Posterior cingulate gyrus (tissue), 11 donors: Measurements from ENCODE around the gene TUBB.

Source experiments
- DNase-seq, 10 donors: peaks; one replicate each; pipeline versions ENCODE4 v3.0.0 to v3.0.0-alpha.2; 2020 to 2021; ENCODE audit warnings: mixed read lengths in 3 of 10
- intact Hi-C: fragments of 100-400 bp; cut with DNase I; formaldehyde crosslinking; loops from one replicate; pipeline ENCODE4 v1.15.1; 2023

The TUBB gene

DNA sequence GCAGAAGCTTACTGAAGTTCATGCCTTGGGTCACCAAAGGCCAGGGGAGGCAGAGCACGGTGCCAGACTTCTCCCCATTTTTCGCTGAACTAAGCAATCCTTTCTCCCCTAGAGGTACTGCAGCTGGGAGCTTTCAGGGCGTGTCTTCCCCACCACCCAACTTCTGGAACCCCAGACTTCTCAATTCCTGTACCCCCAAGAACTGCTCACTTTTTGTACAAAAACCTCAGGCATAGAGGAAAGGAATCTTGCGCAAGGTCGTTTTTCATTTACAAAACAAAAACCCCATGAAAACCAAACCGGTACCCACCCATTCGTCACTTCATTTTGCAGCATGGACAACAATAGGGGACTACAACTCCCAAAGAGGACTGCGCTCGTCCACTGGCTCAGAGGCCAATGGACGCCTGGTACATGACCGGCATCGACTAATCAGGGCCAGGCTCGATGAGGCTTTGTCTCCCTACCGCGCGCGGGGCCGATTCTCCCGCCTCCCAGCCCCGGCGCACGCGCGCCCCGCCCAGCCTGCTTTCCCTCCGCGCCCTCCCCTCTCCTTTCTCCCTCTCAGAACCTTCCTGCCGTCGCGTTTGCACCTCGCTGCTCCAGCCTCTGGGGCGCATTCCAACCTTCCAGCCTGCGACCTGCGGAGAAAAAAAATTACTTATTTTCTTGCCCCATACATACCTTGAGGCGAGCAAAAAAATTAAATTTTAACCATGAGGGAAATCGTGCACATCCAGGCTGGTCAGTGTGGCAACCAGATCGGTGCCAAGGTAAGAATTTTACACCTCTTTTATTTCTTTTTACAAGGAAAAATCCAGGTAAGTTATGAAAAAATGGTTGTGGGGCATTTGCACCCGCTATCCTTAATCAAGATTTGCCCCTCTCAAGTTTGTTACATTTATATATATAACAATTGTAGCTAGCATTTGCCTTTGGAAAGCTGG lies at the start of gene TUBB:
Gene TUBB, plus strand, starts transcription at position 562 of the 947 bp plus-strand sequence. Its CDS starts 155 bp downstream, at position 717.
- DNase-seq: peak; percentile 95 to 99 (median 98)
- intact Hi-C loops: no loop called here

DNA sequence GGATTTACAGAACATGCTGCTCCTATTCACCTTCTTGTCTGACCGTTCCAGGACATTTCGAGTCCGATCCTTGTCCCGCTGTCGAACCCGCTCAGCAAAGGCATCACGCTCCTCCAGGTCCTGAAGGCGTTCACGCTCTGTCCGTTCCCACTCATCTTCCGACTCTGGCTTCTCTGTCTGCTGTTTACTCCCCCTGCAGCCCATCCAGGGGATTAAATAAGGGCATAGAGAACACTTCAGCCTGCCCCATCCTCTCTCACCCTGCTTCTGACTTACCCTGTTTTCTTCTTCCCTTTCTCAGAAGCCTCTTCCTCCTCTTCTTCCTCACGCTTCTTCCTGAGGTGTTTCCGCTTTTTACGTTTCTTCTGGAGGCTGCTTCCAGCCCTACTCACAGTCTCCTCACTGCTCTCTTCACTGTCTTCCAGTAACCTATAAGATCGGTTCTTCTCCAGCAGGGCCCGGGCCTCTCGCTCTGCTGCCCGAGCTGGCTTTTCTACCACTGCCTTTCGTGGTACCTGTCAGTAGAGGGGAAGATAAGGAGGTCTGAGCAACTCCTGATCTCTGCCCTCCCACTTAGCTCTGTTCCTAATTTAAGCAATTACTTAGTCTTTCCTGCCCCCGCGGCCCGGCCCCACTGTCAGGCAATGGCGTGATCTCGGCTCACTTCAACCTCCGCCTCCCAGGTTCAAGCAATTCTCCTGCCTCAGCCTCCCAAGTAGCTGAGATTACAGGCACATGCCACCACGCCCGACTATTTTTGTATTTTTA lies 49.2 kb upstream of the TUBB start:
- intact Hi-C loops: loop anchor here (10.0 kb wide), 1 partner anchor 214 kb away; the partner anchor contains the start of gene DDR1
- peak in 1 of 10 donors; percentile 50 for DNase-seq

DNA sequence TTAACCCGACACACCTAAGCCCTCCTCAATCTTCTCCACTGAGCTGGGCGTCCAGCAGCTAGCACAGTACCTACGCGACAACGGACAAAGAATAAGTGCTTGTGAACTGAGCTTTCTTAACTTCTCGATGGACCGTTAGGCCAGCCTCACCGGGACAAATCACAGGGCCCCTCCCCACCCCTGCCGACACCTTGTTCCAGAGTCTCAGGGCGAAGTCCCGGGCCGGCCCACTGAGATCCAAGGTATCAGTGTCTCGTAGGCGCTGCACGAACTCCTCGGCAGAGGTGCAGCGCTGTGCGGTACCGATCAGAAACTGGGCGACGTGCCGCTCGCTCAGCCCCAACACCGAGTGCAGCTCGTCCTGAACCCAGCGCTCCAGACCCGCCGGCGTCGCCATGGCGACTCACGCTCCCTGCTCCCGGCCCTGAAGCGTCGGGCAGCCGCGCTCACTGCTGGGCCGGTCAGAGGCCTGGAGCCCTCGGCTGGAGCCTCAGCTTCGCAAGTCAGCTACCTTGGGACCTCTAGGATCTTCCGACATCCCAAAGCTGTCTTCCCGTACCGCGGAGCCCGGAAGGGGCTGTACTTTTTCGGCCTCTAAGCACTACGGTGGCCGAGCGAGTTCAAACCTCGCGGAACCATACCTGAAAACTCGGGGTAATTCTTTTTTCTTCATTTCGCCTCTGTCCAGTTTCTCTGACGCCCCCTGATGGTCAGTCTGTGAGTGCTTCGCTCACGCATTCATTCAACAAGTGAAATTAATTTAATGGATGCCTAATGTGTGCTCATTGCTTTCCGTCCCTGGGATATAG lies 47.5 kb upstream of the TUBB start, which contains the start of gene DHX16:
Gene DHX16, minus strand, starts transcription at position 562 of the 809 bp plus-strand sequence. Its CDS starts 165 bp downstream, at position 397.
- peak; percentile 81 to 97 (median 88) for DNase-seq
- intact Hi-C loops: loop anchor here (10.0 kb wide), 1 partner anchor 212 kb away; the partner anchor contains the start of gene DDR1

DNA sequence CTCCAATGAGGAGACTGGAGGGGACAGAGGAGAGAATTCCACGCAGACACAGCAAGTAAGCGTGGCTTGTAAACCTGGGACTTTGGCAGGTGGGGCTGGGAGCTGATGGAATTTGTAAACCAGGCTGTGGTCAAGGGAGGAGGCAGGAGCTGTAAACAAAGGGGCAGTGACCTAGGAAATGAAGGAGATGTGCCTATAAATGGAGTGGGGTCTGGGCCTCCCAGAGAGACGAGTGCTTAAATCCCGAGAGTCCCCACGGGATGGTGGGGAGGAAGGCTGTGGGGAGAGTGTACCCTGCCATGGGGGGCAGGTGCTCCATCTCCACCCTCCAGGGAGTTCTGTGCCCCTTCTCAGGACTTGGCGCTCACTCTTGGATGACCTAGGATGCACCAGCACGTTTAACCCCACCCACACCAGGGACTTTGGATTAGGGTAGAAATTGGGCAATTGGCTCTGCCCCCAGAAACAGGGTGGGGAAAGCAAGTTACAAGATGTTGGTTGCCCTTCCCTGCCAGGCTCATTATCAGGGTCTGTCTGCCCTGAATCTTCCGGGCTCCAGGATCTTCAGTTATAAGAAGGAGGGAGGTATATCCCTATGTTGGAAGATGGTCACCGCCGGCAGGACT lies 43.4 kb upstream of the TUBB start:
- intact Hi-C loops: loop anchor here (10.0 kb wide), 1 partner anchor 208 kb away; the partner anchor contains the start of gene DDR1
- DNase-seq: peak in 1 of 10 donors; percentile 15

DNA sequence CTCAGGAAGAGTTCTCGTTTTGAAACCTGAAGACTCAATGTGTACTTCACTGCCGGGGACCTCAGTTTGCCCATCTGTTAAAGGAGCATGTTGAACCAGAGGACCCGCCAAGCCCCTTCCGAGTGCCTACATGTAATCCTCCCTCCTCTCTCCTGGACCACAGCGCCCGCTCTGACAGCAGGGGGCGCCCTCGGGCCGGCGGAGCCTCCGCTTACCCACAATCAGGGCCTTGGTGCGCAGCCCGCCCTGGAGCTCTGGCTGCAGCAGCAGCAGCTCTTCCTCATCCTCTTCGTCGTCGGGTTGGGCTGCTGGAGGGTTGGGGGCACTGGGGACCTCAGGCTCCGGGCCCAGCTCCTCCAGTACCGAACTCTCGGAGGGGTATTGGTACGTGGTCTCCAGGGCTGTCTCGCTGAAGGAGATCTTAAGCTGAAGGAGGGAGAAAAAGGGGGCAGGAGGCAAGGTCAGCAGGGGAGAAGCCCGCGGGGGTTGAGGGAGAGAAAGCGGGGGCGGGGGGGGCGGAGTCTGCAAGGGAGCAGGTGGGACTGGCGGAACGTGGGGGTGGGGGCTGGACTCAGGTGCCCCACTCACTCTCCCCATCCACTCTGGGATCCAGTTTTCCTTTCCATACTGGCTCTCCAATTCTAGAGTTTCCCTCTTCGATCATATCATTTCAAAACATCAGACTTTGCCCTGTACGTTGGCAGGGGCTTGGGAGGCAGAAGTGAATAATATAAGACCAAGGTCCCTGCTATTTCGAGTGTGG lies 41.0 kb upstream of the TUBB start:
- peak; percentile 75 to 98 (median 90) for DNase-seq
- intact Hi-C loops: loop anchor here (1.0 to 10.0 kb wide), 3 partner anchors 43 to 408 kb away; partner anchors contain the start of gene DDR1

DNA sequence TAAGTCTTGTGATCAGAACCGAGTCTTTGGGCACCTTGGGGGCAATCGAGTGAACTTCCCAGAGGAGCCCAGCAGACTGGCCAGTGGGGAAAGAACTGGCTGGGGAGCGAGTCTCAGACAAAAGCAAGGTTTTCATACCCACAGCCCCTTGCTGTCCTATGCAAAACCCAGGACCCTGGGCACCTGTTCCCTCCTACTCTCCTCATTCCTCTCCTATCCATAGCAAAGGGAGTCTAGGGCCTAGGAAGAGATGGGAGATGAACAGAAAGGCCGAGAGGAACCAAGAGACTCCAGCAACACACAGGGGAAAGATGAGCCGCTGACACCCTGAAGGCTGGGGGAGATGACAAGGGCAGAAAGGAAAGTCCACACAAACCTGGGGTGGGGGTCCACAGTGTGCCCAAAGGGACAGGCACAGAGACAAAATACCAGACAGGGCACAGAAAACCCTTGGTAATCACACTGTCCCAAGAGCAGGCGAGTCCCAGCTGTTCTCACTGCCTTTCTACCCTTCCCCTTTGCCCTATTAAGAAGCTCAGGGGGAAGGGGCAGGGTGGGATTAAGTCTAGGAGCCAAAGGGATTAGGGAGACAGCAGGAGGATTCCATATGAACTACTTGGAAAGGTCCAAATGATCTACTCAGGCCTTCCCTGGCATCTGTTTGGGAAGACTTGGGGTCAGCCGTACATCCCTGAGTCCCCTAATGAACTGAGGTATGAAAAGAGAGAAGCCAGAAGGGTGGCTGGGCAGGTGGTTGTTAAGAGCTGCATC lies 40.2 kb upstream of the TUBB start:
- intact Hi-C loops: loop anchor here (1.0 to 10.0 kb wide), 4 partner anchors 42 to 407 kb away; partner anchors contain the start of gene DDR1
- DNase-seq: peak in 1 of 10 donors; percentile 30

DNA sequence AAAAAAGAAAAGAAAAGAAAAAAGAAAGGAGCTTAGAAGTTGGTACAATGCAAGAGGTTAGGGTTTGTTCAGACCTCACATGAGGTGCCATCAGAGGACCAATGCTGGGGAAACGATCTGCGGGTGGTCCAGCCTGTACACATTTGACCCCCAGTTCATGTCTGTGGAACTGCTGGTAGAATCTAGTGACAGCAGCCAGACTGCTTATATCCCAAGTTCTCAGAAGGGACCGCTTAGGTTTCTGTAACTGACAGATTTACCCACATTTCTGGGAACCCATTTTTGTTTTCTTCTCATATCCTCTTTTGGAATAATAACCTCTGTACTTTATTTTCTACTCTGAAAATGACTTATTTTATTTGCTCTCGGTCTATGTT lies 38.4 kb upstream of the TUBB start:
- peak in 1 of 10 donors; percentile 17 for DNase-seq
- intact Hi-C loops: loop anchor here (5.0 kb wide), 1 partner anchor 339 kb away; no protein-coding TSS in a partner anchor

DNA sequence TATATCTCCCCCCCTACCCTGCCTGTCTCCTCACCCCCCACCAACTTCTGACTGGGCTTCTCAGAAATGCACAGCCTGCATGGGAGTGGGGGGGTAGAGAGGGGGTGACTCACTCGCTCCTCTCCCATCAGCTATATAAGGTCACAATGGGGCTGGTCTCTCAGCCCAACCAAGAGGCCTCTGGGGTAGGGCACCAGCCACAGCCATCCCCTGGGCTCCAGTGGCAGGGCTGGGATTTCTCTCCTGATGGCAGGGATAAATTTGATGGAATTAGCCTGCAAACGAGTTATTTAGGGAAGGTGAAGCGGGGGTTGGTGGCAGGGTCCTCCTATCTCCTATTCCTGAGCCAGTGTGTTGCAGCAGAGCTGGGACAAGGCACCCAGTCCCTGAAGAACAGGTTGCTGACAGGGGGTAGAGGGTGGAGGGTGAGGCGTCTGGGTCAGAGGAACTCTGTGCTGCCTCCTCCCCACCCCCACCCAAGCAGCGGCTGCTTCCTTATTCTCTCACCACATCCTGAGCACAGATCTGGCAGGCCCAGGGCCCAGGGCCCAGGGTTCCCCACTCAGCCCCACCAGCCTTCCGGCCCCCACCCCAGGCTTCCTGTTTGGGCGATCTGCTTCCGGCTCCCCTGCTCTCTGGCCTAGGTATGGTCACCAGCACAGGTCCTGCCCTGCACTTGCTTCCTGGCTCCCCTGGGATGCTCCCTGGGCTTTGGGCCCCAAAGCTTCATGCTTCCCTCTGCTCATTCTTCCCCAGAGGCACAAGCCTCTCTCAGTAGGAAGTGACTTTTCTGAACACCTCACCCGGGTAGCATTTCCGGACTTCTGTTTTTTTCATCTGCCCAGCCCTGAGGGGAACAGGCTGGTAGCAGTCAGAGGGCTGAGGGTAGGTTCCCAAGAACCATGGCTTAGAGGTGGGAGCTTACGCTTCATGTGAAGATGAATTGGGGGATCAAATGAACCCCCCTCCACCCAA lies 37.7 kb upstream of the TUBB start:
- intact Hi-C loops: loop anchor here (5.0 kb wide), 1 partner anchor 340 kb away; no protein-coding TSS in a partner anchor
- peak in 7 of 10 donors; percentile 21 to 92 (median 44) for DNase-seq

DNA sequence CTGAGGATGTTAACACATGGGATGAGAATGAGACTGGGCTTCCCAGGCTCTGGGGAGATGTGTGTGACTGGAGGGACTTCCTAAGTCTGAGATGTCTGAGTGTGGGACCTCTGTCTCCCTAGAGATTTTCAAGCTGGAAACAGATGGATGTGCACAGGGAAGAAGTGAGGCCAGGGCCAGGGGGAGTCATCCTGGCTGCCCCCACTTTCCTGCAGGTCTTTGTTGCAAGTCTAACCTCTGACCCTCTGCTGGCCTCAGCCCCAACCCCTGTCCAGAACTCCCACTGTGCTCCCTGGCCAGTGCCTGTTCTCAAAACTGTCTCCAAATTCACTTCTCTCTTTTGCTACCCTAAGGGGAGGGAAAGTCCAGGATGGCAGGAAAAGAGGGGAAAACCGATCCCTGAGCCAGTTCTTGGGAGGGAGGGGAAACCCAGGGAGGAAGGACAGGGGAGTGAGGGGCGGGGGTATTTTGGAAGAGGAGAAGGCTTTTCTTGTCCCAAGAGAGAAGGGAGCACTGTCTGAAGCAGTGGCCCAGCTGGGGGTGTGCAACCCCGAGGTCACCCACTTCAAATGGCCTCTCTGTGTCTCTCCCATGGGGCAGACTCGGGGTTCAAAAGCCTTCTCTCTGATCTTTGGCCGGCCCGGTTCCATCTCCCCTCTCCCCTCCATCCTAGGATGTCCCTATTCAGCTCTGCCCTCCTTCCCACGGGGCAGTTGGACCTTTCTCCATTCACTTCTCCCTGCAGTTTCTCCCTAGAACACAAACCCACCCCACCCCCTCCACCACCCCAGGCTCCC lies 36.8 kb upstream of the TUBB start:
- intact Hi-C loops: loop anchor here (5.0 kb wide), 1 partner anchor 341 kb away; no protein-coding TSS in a partner anchor
- DNase-seq: peak in 1 of 10 donors; percentile 75

DNA sequence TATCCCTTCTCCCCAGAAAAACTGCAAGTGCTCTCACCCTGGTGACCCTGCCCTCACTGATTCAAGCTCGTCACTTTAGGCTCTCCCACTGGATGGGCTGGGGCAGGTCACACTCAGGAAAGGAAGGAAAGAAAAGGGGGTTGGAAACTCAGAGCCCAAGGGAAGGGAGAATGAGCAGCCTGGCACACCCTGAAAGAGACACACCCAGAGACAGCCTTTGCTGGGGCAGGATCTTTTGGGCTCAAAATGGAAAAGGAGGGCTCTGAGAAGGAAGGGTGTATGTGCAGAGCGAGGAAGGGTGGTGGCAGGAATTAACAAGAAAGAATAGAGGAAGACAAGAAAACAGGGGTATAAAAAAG lies 36.2 kb upstream of the TUBB start:
- DNase-seq: no peak

DNA sequence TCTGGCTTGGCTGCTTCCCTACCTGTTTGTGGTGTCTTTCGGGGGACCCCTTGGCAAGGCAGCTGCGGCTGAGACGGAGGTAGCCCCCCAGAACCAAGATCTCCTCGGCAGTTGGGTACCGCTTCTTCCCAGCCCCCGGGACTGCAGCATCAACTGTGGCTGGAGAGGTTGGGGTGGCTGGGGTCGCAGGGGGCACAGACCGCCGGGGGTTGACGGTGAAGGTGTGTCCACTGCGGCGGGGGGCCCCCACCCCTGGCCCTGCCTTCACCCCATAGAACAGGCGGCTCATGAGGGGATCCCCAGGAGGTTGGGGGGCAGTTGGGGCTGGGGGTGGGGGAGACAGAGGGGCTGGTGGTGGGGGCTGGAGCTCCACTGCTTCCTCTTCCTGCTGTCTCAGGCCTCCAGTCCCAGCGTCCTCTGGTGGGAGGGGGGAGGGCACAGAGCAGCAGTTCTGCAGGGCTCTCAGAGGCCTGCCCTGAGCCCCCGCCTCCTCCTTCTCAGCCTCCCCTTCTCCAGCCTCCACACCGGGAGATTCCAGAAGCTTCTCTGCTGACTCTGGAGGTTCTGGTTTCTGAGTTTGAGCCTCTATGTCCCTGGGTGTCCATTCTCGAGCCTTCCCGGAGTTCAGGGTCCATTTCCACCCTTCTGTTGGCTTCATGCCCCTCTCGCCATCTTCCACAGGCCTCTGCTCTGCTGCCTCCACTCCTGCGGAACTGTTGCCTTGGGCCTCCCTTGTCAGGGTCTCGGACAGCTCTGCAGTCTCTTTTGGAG lies 35.6 kb upstream of the TUBB start:
- DNase-seq: peak in 1 of 10 donors; percentile 75
- intact Hi-C loops: loop anchor here (5.0 kb wide), 1 partner anchor 342 kb away; no protein-coding TSS in a partner anchor

More for the DNA sequence above, 36.2 kb upstream of the TUBB start:
- intact Hi-C loops: loop anchor here (5.0 kb wide), 1 partner anchor 342 kb away; no protein-coding TSS in a partner anchor

DNA sequence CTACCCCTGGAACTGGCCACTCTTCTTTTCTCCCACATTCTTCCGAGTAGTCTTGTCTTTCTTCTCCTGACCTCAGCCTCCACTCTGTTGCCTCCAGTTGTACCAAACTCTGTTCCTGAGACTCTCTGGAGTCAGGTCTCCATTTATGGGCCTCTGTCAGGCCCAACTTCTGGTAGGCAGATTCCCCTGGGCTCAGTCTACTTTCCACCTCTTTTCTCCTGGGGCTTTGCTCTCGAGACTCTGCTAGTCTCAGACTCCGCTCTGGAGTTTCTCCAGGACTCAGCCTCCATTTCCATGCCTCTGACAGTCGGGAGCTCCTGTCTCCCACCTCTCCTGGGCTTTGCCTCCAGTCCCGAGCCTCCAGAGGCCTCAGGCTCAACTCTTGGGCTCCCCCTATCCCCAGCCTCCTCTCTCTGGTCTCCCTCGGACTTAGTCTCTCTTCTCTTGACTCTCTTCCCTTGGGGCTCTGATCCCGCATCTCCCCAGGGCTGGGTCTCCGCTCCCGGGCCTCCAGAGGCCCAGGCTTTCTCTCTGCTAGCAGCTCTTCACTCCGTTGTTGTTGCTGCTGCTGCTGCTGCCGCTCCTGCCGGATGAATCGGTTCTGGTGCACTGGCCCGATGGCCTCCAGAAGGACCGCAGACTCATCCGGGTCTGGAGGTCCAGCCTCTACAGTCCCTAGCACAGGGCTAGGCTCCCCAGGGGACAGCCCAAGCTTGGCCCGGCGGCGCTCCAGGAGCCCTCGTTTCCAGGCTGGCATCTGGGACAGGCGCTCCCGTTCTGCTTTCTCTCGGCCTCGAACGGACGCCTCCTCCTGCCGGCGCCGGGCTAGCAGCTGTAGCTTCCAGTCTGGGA lies 34.8 kb upstream of the TUBB start:
- DNase-seq: peak in 1 of 10 donors; percentile 81
- intact Hi-C loops: no loop called here

DNA sequence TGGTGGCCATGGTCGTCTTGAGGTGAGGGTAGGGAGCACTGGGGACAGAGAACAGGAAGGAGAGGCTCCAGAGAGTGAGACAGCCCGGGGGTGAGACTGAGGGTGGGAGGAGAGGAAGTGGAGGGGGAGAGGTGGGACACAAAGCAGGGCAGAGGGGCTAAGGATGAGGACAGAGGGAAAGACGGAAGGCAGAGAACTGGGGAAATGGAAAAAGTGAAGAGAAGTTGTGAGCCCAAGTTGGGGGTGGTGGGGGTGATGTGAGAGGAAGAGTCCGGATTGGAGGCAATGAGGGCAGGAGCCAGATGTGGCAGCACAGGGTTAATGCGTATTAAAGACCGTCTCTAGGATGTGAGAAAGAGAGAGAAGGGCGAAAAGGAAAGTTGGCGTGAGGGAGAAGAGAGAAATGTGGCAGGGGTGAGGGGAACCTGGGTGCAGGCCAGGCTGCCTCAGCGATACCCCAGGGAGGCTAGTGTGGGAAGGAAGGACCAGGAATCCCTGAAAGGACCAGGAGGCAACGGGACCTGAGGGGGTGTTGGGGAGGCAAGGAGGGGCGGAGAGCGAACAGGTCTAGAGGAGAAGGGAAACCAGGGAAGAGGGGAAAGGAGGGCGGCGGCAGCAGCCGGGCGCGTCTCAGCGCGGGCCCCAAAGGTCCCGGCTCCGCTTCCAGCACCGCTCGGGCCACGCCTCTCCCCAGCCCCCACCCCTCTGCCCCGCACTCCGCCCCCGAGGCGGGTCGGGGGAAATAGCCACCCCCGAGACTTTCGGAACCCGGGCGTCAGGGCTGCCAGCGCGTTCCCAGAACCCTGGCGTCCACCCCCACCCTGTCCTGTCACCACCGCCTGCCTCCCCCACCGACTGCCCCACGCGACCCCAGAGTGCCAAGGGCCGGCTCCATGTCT lies 33.9 kb upstream of the TUBB start, which contains the start of gene PPP1R18:
Gene PPP1R18, minus strand, starts transcription at position 637 of the 899 bp plus-strand sequence. Its CDS starts 627 bp downstream, at position 10.
- intact Hi-C loops: no loop called here
- DNase-seq: peak in 7 of 10 donors; percentile 32 to 92 (median 43)
